Activated effector memory CD4-positive, alpha-beta T cell treated with Interleukin-2 at 50 U/mL for 16 hours (primary cell): ENCODE measurements around the gene C2.
"Not testable (repeated sequence)": the region's sequence is repeated elsewhere in the genome, so short reads cannot be mapped to it uniquely, and the experiment has no call there.

ENCODE experiments used
- DNase-seq: peaks from one replicate; pipeline ENCODE4 v3.0.0-alpha.2; 2020

C2 gene

GRCh38 chr6:31927863-31928671 is 550 bp downstream of the C2 start:
- no peak for DNase-seq

GRCh38 chr6:31928672-31928939 is 1.1 kb downstream of the C2 start:
- no peak for DNase-seq

GRCh38 chr6:31930962-31931361 is 3.4 kb downstream of the C2 start:
- no peak for DNase-seq

- DNase-seq: not testable (repeated sequence)
These were observed 4.6 kb downstream of the C2 start for GRCh38 chr6:31932137-31932536.

GRCh38 chr6:31933537-31933936 is 6.0 kb downstream of the C2 start:
- no peak for DNase-seq

GRCh38 chr6:31935021-31935420 is 7.5 kb downstream of the C2 start:
- no peak for DNase-seq

- DNase-seq: no peak
These were observed 8.3 kb downstream of the C2 start for GRCh38 chr6:31935823-31936222.

GRCh38 chr6:31940256-31940664 is 12.7 kb downstream of the C2 start:
- DNase-seq: no peak

- no peak for DNase-seq
These were observed 16.2 kb downstream of the C2 start for GRCh38 chr6:31943742-31944141.

- DNase-seq: no peak
These were observed 17.6 kb downstream of the C2 start for GRCh38 chr6:31945154-31945506.

GRCh38 chr6:31945507-31946369 is 18.2 kb downstream of the C2 start, which contains the start of gene CFB:
TSS of gene CFB (plus strand) at chr6:31946095. CDS start at chr6:31946222, 127 bp downstream.
- DNase-seq: no peak

GRCh38 chr6:31946370-31946885 is 18.9 kb downstream of the C2 start:
- no peak for DNase-seq

- DNase-seq: no peak
These were observed 19.7 kb downstream of the C2 start for GRCh38 chr6:31947070-31947675.

GRCh38 chr6:31947864-31948263 is 20.3 kb downstream of the C2 start:
- no peak for DNase-seq

- no peak for DNase-seq
These were observed 20.8 kb downstream of the C2 start for GRCh38 chr6:31948306-31948705.

GRCh38 chr6:31948753-31949413 is 21.4 kb downstream of the C2 start:
- DNase-seq: no peak

GRCh38 chr6:31949926-31950548 is 22.5 kb downstream of the C2 start:
- DNase-seq: no peak

GRCh38 chr6:31952140-31952805 is 24.8 kb downstream of the C2 start:
- DNase-seq: no peak

- DNase-seq: no peak
These were observed 25.4 kb downstream of the C2 start for GRCh38 chr6:31952890-31953289.

GRCh38 chr6:31954511-31954910 is 27.0 kb downstream of the C2 start:
- DNase-seq: no peak

GRCh38 chr6:31956796-31957195 is 29.3 kb downstream of the C2 start:
- DNase-seq: no peak

GRCh38 chr6:31958412-31958740 is 30.9 kb downstream of the C2 start:
- no peak for DNase-seq
